Activated CD4-positive, alpha-beta T cell treated with anti-CD3 and anti-CD28 coated beads for 4 hours (primary cell): Measurements from ENCODE around the gene ITCH.
A peak's percentile ranks its signal among the peaks of the same experiment; 100 is the strongest.
"Not testable (repeated sequence)": the region's sequence is repeated elsewhere in the genome, so short reads cannot be mapped to it uniquely, and the experiment has no call there.

Experiments
- DNase-seq, 2 donors: peaks; one replicate each; pipeline ENCODE4 v3.0.0-alpha.2; 2020

ITCH gene

DNA sequence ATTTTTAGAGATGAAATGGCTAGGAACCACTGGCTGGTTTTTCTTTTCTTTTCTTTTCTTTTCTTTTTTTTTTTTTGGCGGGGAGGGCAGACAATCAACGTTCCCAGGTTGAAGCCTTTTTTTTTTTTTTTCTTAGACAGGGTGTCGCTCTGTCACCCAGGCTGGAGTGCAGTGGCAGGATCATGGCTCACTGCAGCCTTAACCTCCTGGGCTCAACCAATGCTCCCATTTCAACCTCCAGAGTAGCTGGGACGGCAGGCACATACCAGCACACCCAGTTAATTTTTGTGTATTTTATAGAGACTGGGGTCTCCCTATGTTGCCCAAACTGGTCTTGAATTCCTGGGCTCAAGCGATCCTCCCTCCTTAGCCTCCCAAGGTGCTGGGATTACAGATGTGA is 18.8 kb upstream of the ITCH start:
- no peak for DNase-seq

DNA sequence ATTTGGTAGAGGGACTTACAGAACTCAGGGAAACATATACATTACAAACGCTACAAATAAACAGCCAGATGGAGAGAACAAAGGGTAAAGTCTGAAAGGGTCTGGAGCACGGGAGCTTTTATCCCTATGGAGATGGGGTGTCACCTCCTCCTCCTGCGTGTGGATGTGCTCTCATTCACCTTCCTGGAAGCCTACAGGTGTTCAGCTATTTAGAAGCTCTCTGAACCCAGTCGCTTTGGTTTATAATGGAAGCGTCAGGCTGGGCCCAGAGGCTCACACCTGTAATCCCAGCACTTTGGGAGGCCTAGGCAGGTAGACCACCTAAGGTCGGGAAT is 17.7 kb upstream of the ITCH start:
- no peak for DNase-seq

DNA sequence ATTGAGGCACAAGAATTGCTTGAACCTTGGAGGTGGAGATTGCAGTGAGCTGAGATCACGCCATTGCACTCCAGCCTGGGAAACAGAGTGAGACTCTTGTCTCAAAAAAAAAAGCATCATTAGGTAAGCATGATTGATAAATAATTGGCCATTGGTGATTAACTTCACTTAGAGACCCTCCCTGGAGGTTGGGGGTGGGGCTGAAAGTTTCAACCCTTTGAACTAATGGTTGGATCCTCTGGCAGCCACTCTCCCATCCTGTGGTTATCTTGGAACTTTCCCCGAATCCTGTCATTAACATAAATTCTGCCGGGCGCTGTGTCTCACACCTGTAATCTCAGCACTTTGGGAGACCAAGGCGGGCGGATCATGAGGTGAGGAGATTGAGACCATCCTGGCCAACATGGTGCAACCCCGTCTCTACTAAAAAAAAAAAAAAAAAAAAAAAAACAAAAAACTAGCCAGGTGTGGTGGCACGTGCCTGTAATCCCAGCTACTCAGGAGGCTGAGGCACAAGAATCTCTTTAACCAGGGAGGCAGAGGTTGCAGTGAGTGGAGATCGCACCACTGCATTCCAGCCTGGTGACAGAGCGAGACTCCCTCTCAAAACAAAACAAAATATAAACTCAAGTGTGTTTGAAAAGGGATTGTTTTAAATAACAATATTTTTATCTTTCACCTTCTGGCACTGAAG is 17.1 kb upstream of the ITCH start:
- not testable (repeated sequence) for DNase-seq

DNA sequence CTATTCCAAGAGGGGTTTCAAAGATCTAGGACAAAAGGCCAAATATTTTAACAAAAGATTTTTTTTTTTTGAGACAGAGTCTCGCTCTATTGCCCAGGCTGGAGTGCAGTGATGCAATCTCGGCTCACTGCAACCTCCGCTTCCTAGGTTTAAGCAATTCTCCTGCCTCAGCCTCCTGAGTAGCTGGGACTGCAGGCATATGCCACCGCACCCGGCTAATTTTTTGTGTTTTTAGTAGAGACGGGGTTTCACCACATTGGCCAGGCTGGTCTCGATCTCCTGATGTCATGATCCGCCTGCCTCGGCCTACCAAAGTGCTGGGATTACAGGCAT is 16.6 kb upstream of the ITCH start:
- not testable (repeated sequence) for DNase-seq

DNA sequence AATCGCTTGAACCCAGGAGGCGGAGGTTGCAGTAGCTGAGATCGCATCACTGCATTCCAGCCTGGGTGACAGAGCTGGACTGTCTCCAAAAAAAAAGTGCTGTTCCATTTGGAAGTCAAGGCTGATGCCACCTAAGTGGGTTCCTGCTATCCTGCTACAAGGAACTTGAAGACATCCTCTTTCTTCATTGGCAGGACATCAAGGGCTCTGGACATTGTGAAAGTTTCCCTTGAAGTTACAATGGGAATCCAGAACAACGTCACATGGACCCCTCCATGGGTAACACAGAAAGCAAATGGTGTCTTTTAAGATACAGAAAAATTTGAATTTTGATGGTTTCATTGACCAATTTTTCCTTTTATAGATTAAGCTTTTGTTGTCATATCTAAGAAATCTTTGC is 15.5 kb upstream of the ITCH start:
- no peak for DNase-seq

DNA sequence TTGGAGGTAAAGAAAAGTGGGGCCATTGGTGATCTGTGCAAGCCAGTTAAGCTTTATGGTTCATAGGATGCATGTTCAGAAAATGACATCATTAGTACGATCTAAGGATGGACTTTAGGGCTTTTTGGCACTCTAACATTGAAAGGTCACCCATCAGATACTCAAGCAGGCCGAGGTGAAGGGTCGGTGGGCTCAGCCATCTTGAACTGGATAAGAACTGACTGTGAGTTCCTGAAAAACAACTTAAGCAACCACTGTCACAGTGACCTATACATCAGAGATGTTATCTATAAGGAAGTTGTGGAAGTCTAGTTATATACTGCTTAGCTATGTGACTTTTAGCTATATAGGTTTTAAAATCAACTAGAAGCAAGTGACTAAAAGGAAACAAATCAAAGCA is 13.0 kb upstream of the ITCH start:
- no peak for DNase-seq

DNA sequence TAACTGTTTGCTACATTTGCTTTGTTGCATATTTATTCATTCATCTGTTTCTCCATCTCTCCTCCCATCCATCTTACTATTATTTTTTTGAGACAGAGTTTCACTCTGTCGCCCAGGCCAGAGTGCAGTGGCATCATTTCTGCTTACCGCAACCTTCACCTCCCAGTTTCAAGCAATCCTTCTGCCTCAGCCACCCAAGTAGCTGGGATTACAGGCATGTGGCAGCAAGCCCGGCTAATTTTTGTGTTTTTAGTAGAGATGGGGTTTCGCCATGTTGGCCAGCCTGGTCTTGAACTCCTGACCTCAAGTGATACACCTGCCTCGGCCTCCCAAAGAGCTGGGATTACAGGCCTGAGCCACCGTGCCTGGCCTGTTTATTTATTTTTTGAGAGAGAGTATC is 9.6 kb upstream of the ITCH start:
- not testable (repeated sequence) for DNase-seq

DNA sequence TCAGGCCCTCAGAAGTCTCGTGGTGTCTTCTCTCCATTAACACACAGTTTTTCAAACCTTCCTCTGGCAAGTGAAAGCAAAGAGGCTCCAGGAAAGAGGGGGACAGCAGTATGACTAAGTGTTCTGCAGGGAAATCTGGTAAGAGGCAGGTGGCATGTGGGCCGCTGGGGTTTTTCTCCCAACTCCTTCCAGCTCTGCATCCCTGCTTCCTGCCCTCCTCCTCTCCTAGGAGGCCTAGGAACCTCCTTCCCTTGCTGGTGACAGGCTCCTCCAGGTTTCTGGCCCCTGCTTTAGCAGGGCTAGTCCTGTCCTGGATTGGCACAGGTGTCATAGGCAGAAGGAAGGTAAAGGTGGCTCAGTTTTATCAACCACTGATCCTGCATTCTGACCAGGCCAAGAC is 7.6 kb upstream of the ITCH start:
- DNase-seq = no peak

DNA sequence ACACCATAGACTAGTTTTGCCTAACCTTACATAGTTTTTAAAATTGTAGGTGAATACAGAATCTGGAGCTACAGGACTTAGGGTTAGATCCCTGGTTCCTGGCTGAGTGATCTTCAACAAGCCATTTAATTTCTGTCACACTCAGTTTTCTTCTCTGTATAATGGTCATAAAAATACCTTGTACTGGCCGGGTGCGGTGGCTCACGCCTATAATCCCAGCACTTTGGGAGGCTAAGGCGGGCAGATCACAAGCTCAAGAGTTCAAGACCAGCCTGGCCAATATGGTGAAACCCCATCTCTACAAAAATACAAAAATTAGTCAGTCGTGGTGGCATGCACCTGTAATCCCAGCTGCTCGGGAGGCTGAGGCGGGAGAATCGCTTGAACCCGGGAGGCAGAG is 3.3 kb upstream of the ITCH start:
- not testable (repeated sequence) for DNase-seq

DNA sequence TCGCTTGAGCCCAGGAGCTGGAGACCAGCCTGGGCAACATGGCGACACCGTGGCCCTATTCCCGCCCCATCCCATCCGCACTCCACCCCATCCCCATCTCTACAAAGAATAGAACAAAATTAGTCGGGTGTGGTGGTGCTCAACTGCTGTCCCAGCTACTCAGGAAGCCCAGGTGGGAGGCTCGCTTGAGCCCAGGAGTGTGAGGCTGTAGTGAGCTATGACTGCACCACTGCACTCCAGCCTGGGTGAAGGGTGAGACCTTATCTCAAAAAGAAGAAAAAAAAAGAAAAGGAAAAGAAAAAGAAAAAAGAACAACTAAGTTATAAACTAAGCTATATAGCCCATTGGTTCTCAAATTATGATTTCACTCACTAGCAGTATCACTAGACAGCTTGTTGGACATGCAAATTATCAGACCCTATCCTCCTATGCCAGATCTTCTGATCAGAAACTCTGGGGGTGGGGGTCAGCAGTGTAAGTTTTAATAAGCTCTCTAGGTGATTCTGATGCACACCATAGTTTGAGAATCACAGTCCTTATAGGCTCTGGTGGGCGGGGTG is 491 bp upstream of the ITCH start:
- no peak for DNase-seq

DNA sequence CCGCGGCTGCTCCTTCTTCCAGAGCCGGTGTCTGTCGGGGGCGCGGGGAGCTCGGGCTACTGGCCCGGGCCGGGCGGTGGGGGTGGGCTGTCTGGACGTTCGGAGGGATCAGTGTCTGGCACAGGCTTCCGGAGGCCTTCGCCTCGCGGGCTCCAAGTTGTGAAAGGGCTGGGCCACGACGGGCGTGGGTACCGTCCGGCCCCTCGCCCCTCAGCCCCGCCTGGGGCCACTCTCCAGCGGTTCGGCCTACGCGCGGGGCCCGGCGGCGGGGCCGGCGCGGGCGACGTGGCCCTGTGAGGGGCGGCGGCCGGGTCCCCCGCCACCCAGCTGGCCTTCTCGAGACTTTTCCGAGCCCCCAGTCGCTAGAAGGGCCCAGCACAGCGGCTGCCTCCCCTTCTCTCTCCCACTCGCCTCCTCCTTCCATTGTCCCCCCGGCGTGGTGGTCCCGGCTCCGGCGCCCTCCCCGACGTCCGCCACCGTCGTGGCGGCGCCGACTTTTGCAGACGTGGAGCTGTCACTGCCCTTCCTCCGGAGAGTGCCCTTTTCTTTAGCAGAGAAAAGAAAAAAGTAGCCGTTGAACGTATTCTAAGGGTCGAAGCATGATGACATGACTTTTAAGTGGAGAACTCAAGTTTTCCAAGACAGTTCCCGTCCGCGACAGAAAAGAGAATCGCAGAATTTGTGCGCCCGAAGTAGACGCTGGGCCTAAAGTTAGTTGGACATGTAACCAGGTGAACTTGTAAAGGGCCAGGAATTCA is 571 bp downstream of the ITCH start:
- DNase-seq = peak; percentile 3 to 12

DNA sequence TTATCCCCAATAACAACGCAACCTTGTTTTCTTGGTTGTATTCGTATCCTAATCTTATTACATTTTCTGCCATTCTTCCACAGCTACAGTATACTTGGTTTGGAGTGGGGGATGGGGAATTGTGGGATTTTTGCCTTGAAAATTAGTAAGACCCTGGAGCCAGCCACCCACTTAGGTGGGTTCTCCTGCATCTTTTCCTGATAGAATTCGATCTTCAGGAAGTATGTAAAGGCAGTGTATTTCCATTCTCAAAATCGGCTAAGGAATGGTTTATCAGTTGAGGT is 1.1 kb downstream of the ITCH start:
- no peak for DNase-seq

DNA sequence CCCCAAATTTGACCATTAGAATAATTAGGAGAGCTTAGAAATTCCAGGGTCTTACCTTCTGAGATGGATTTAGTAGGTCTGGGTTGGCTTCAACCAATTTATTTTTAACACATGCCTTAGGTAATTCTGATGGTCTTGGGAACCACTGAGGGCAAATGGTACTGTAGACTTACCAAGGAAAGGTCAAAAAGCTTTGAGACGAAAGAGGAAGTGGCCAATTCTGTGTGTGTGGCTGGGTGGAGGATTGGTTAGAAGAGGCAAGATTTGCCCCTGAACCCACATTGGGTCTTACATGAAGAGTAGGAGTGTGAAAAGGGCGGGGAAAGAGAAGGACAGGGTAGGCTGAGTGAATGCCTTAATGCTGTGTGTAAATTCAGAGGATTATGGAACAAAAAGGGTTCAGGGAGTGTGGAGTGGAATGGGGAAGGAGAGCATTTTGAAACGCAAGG is 2.7 kb downstream of the ITCH start:
- DNase-seq = no peak

DNA sequence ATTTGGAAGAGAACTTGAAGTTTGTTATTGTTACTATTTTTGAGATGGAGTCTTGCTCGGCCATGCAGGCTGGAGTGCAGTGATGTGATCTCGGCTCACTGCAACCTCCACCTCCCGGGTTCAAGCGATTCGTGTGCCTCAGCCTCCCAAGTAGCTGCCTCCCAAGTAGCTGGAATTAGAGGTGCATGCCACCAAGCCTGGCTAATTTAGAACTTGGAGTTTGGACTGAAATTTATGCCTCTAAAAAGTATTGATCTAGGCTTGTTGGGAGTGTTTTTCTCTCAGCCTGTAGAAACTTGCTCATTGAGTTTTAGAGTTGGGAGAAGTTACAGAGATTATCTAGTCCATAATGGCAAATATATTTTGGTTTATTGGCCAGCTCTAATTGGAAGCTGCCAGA is 4.1 kb downstream of the ITCH start:
- DNase-seq = no peak

DNA sequence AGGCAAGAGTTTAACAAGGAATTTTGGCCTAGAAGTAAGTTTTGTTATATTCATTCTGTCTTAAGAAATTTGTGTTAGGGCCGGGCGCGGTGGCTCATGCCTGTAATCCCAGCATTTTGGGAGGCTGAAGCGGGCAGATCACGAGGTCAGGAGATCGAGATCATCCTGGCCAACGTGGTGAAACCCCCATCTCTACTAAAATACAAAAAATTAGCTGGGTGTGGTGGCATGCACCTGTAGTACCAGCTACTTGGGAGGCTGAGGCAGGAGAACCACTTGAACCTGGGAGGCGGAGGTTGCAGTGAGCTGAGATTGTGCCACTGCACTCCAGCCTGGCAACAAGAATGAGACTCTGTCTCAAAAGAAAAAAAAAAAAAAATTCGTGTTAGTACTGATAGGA is 4.8 kb downstream of the ITCH start:
- not testable (repeated sequence) for DNase-seq

DNA sequence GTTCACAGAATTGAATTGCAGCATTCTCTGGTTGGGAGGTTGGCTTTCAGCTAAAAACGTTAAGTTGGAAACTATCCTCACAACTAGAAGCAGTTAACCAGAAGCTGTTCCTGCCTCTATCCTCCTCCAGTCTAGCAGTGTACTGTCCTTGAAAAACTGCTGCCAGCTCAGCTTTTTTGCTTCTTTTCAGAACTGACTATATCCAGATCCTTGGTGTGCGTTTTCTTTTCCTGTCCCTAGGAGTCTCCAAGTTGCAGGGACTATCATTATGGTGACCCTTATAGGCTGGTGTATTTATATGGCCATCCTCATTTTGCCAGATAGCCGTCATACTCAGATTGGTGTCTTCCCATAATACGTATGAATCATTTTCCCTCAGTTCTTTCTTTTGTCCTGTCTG is 5.5 kb downstream of the ITCH start:
- DNase-seq = no peak

DNA sequence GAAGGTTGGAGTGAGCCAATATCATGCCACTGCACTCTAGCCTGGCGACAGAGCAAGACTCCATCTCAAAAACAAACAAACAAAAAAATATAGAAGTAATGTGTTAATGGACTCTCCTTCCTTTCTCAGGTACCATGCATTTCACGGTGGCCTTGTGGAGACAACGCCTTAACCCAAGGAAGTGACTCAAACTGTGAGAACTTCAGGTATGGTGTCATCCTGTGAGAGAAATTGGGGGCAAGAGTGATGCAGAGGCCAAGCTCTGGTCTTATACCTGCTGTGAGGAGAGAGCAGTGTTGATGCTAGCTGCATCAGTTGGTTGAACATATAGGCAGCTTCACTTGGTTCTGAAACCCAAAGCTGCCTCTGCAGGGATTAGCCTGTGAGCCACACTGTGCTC is 6.2 kb downstream of the ITCH start:
- no peak for DNase-seq

DNA sequence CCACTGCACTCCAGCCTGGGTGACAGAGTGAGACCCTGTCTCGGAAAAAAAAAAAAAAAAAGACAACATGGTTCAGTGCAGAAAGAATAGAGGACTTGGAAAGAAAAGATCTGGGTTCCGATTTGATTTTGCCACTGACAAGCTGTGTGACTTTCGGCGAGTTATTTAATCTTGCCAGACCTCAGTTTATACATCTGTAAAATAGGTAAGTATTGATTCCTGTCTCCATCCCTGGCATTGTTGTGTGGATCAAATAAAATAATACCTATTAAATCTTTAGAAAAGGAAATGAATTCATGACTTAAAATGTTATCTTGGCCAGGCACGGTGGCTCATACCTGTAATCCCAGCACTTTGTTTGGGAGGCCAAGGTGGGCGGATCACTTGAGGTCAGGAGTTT is 7.0 kb downstream of the ITCH start:
- DNase-seq = no peak

DNA sequence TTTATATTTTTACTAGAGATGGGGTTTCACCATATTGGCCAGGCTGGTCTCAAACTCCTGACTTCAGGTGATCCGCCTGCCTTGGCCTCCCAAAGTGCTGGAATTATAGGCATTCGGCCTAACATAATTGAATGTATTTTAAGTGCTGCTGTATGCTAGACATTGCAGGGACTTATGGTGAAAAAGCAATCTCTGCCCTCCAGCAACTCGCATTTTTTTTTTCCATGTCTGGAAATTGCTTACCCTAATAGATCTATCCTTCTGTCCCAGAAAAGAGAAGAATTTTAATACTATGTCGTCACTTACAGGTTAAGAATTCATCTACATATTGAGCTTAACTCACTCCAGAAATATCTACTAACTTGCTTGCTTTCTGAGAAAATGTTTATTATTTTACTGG is 10.4 kb downstream of the ITCH start:
- DNase-seq = no peak

DNA sequence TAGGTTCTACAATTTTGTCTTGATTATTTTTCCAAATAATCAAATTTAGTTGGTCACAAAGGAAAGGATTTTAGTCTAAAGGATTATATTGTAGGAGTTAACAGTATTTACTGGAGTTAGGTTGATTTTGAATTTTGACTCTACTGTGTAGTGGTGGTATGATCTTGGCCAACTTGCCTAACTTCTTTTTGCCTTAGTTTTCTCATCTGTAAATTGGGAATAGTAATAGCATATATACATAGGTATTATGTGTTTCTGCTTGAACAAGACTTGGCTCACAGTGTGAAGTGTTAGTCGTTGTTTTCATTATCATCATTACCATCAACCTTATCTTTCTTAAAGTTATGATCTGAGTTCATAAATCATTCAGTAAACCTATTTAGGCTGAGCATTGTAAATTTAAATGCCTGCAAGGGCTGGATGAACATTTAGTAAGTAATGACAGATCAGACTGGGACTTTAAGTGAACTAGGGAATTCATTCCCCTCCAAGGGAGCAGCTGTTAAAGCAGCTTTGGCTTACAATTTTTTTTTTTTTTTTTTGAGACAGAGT is 11.2 kb downstream of the ITCH start:
- no peak for DNase-seq

DNA sequence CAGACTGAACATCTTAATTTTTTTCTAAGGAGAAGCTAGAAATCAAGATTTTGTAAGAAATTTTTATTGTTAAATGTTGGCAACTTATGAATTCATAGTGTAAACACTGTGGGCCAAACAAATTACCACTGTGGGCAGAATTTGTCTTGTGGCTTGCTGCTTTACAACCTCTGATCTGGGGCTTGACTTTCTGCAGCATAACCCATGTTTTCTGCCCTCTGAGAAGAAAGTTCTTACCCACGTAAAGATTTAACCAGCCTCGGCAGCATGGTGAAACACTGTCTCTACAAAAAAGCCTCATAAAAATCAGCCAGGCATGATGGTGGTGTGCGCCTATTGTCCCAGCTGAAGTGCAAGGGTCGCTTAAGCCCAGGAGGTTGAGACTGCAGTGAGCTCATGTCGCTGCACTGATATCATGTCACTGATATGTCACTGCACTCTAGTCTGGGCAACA is 12.9 kb downstream of the ITCH start:
- DNase-seq = no peak

DNA sequence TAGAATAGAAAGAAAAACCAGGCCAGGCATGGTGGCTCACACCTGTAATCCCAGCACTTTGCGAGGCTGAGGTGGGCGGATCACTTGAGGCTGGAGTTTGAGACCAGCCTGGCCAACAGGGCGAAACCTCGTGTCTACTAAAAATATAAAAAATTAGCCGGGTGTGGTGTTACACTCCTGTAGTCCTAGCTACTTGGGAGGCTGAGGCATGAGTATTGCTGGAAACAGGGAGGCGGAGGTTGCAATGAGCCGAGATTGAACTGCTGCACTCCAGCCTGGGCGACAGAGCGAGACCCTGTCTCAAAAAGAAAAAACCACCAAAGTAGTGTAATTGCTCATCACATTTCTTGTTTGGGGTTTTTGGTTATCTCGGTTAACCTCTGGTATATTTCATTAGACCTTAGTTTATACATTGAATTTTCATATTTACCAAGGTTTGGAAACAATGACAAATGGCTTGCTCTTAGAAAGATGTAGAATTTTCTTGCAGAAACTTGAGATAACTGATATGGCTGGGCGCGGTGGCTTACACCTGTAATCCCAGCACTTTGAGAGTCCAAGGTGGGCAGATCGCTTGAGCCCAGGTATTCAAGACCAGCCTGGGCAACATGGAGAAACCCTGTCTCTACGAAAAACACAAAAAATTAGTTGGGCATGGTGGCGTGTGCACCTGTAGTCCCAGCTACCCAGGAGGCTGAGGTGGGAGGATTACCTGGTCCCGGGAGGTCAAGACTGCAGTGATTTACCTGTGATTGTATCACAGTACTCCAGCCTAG is 14.2 kb downstream of the ITCH start:
- DNase-seq = no peak

DNA sequence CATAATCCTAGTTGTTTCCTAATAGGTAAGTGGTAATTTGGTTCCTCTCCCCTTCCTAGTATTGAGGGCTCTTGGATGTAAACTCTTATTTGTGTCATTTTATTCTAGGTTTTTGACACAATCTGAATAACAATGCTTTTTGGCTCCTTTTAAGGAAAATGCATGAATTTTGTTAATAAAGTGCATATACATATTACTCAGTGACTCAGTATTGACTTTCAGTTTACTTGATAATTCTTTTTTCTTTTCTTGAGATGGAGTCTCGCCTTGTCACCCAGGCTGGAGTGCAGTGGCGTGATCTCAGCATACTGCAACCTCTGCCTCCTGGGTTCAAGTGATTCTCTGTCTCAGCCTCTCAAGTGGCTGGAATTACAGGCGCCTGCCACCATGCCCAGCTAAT is 19.1 kb downstream of the ITCH start:
- DNase-seq = no peak
